SK-N-SH (cell line): ENCODE measurements around the gene PRRG4. TPM values are rescaled to one million over a fixed set of nuclear protein-coding genes. Genes with fewer than 3 reads are reported as not detected.

Source experiments
- CTCF ChIA-PET: fragments of 300-600, 350-600 bp; formaldehyde crosslinking; extraction: SDS; loops from one replicate; lab custom pipeline; 2021; lab: Yijun Ruan, JAX
- POLR2A ChIA-PET: fragments of 350-600 bp; sonication (Branson Sonifier 250); formaldehyde crosslinking; extraction: SDS; loops from one replicate; lab custom pipeline; 2020; ENCODE audit warnings: antibody characterized with exemption, inconsistent platforms; lab: Yijun Ruan, JAX
- DNase-seq: peaks from one replicate; pipeline ENCODE4 v3.0.0; 2012
- H2AFZ ChIP-seq: fragments of 200-600 bp; sonication (generic); 2 replicates; pipeline ENCODE4 v1.8.1; 2016; ENCODE audit warnings: antibody characterized with exemption, mild to moderate bottlenecking, low read depth
- H3F3A ChIP-seq: fragments of 200-600 bp; sonication (generic); replicated peaks from 2 replicates; pipeline ENCODE3; 2016; ENCODE audit warnings: antibody characterized with exemption, mild to moderate bottlenecking; ENCODE audit not compliant: insufficient read depth
- H3K27ac ChIP-seq, 2 experiments: fragments of 200-500 bp in 1 of 2; fragments of 200-600 bp in 1 of 2; sonication (Bioruptor generic) in 1 of 2; sonication (generic), shearing (Covaris generic) in 1 of 2; 2 replicates each; pipeline versions ENCODE4 v1.5.1 to v1.6.1; 2014 to 2016; ENCODE audit warnings: low read depth in 2 of 2, inconsistent platforms in 1 of 2, low read length in 1 of 2, mild to moderate bottlenecking in 1 of 2, mixed read lengths in 1 of 2
- H3K27me3 ChIP-seq: fragments of 200-600 bp; sonication (generic), shearing (Covaris generic); 2 replicates; pipeline ENCODE4 v1.6.1; 2016; ENCODE audit warnings: mixed run types; ENCODE audit not compliant: insufficient read depth
- H3K36me3 ChIP-seq, 2 experiments: fragments of 200-500 bp in 1 of 2; fragments of 200-600 bp in 1 of 2; sonication (Bioruptor generic) in 1 of 2; sonication (generic) in 1 of 2; replicated peaks in 1 of 2; 2 replicates each; pipeline versions ENCODE3 to v1.5.1; 2014 to 2016; ENCODE audit warnings: low read length in 1 of 2, mild to moderate bottlenecking in 1 of 2; ENCODE audit not compliant: insufficient read depth in 2 of 2, control insufficient read depth in 1 of 2
- H3K4me1 ChIP-seq, 2 experiments: fragments of 200-500 bp in 1 of 2; fragments of 200-600 bp in 1 of 2; sonication (Bioruptor generic) in 1 of 2; sonication (generic), shearing (Covaris generic) in 1 of 2; 2 replicates each; pipeline versions ENCODE4 v1.5.1 to v1.6.1; 2014 to 2016; ENCODE audit warnings: low read depth in 1 of 2, low read length in 1 of 2, mixed run types in 1 of 2; ENCODE audit not compliant: insufficient read depth in 2 of 2, control insufficient read depth in 1 of 2
- H3K4me2 ChIP-seq: fragments of 200-600 bp; sonication (generic), shearing (Covaris generic); 2 replicates; pipeline ENCODE4 v1.6.1; 2017; ENCODE audit warnings: mixed run types
- H3K4me3 ChIP-seq, 2 experiments: fragments of 200-500 bp in 1 of 2; fragments of 200-600 bp in 1 of 2; sonication (Bioruptor generic) in 1 of 2; sonication (generic), shearing (Covaris generic) in 1 of 2; 2 replicates each; pipeline versions ENCODE4 v1.5.1 to v1.8.1; 2014 to 2016; ENCODE audit warnings: low read depth in 2 of 2, inconsistent platforms in 1 of 2, low read length in 1 of 2, mild to moderate bottlenecking in 1 of 2, mixed read lengths in 1 of 2, moderate library complexity in 1 of 2
- H3K79me2 ChIP-seq: fragments of 200-600 bp; sonication (generic); 2 replicates; pipeline ENCODE4 v1.8.1; 2017; ENCODE audit warnings: mild to moderate bottlenecking; ENCODE audit not compliant: insufficient read depth
- H3K9ac ChIP-seq: fragments of 200-600 bp; sonication (generic); 2 replicates; pipeline ENCODE4 v1.6.1; 2017; ENCODE audit warnings: mixed run types
- H3K9me2 ChIP-seq: fragments of 200-600 bp; sonication (generic); 2 replicates; pipeline ENCODE4 v1.6.1; 2017; ENCODE audit warnings: mixed run types
- H3K9me3 ChIP-seq: fragments of 200-600 bp; sonication (generic); 2 replicates; pipeline ENCODE4 v1.6.1; 2017; ENCODE audit warnings: mixed run types, mild to moderate bottlenecking, moderate library complexity
- H4K20me1 ChIP-seq: fragments of 200-600 bp; sonication (generic); 2 replicates; pipeline ENCODE4 v1.6.1; 2017; ENCODE audit warnings: mild to moderate bottlenecking, mixed run types; ENCODE audit not compliant: insufficient read depth
- CHD2 ChIP-seq: fragments of 150-350 bp; IDR thresholded peaks from 2 replicates; pipeline ENCODE4 v1.6.1; 2018; ENCODE audit warnings: low read length; ENCODE audit not compliant: partially characterized antibody
- ELF1 ChIP-seq: IDR thresholded peaks from 2 replicates; pipeline ENCODE4 v1.4.0; 2012
- FOXJ3 ChIP-seq: sonication (generic); formaldehyde crosslinking; IDR thresholded peaks from 2 replicates; pipeline ENCODE4 v1.5.1; 2020; ENCODE audit warnings: mild to moderate bottlenecking, missing genetic modification reagents
- FOXM1 ChIP-seq: IDR thresholded peaks from 2 replicates; pipeline ENCODE4 v1.4.0; 2012; ENCODE audit warnings: low read depth, mild to moderate bottlenecking
- GABPA ChIP-seq: IDR thresholded peaks from 2 replicates; pipeline ENCODE4 v1.4.0; 2012; ENCODE audit warnings: low read depth, mild to moderate bottlenecking
- GATA2 ChIP-seq: sonication (generic); formaldehyde crosslinking; IDR thresholded peaks from 2 replicates; pipeline ENCODE4 v1.5.0; 2020; ENCODE audit warnings: mild to moderate bottlenecking, missing genetic modification reagents
- IRF3 ChIP-seq: fragments of 150-350 bp; IDR thresholded peaks from 2 replicates; pipeline ENCODE4 v1.6.1; 2016; ENCODE audit warnings: mild to moderate bottlenecking, low read depth, low read length
- JUND ChIP-seq: IDR thresholded peaks from 2 replicates; pipeline ENCODE4 v1.4.0; 2012
- MEF2A ChIP-seq: IDR thresholded peaks from 2 replicates; pipeline ENCODE4 v1.4.0; 2012; ENCODE audit warnings: low read depth, borderline replicate concordance
- MXI1 ChIP-seq: IDR thresholded peaks from 2 replicates; pipeline ENCODE4 v1.6.1; 2012; ENCODE audit warnings: mild to moderate bottlenecking, low read depth, low read length, improper control_type of control experiment
- NFIC ChIP-seq: IDR thresholded peaks from 2 replicates; pipeline ENCODE4 v1.4.0; 2012; ENCODE audit warnings: borderline replicate concordance
- POLR2AphosphoS5 ChIP-seq: IDR thresholded peaks from 2 replicates; pipeline ENCODE4 v1.6.1; 2012; ENCODE audit warnings: low read depth, low read length
- RAD21 ChIP-seq: IDR thresholded peaks from 2 replicates; pipeline ENCODE4 v1.6.1; 2012; ENCODE audit warnings: mild to moderate bottlenecking, low read length
- RFX5 ChIP-seq: IDR thresholded peaks from 2 replicates; pipeline ENCODE4 v1.6.1; 2012; ENCODE audit warnings: mild to moderate bottlenecking, improper control_type of control experiment, low read length
- SMC3 ChIP-seq: IDR thresholded peaks from 2 replicates; pipeline ENCODE4 v1.6.1; 2012; ENCODE audit warnings: low read depth, low read length, improper control_type of control experiment
- TAF1 ChIP-seq: IDR thresholded peaks from 2 replicates; pipeline ENCODE4 v1.6.1; 2012; ENCODE audit warnings: low read depth, mild to moderate bottlenecking, low read length, moderate library complexity, borderline replicate concordance
- TCF12 ChIP-seq: IDR thresholded peaks from 2 replicates; pipeline ENCODE4 v1.4.0; 2012
- TEAD4 ChIP-seq: IDR thresholded peaks from 2 replicates; pipeline ENCODE4 v1.4.0; 2012; ENCODE audit warnings: mild to moderate bottlenecking, borderline replicate concordance; ENCODE audit not compliant: insufficient read depth
- USF2 ChIP-seq: fragments of 150-350 bp; IDR thresholded peaks from 2 replicates; pipeline ENCODE4 v1.6.1; 2017; ENCODE audit warnings: antibody characterized with exemption, low read length, low read depth, borderline replicate concordance
- YY1 ChIP-seq: IDR thresholded peaks from 2 replicates; pipeline ENCODE4 v1.4.0; 2012; ENCODE audit warnings: low read depth, mild to moderate bottlenecking
- ZBTB33 ChIP-seq: IDR thresholded peaks from 2 replicates; pipeline ENCODE4 v1.4.0; 2012; ENCODE audit warnings: low read depth, borderline replicate concordance
- WGBS: methylation state at CpG from one replicate; pipeline ENCODE4 v1.1.6; 2017; ENCODE audit warnings: low lambda C conversion rate; 5-methylcytosine and 5-hydroxymethylcytosine counted together
- polyA plus RNA-seq, 3 experiments: library from polyadenylated mRNA; depleted of rRNA; stranded (reverse); fragments of >200 nt; gene quantifications; 2 replicates each; pipeline ENCODE4 v1.2.3, GENCODE V29; 2012

Gene PRRG4
- polyA plus RNA-seq, 1 of the 3 experiments (the other 2 are of a cell fraction), result 0.21 TPM

DNA sequence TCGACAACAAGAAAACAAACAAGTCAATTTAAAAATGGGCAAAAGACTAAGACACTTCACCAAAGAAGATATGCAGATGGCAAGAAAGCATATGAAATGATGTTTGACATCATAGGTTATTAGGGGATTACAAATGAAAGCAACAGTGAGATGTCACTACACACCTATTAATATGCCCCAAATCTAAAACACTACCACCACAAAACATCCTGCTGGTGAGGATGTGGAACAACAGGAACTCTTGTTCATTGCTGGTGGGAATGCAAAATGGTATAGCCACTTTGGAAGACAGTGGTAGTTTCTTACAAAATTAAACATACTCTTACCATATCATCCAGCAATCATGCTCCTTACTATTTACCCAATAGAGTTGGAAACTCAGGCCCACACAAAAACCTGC lies 29.0 kb downstream of the PRRG4 start:
- POLR2A ChIA-PET, result no interaction called here
- Histone ChIP-seq H3K79me2 (no peaks in the 10 kb centered on the region), H2AFZ (no peak overlapping the region), H3K4me2 (no peak overlapping the region), H3K27ac (no peak overlapping the region), H3K9me2 (no peaks in the 10 kb centered on the region), H3K4me3 (no peak overlapping the region), H3K27me3 (peaks cover 6% of the 10 kb centered on the region; the same call in 1 of the 2 replicates), H3F3A (no peaks in the 10 kb centered on the region), H3K9ac (no peak overlapping the region), H3K4me1 (no peaks in the 10 kb centered on the region), H3K9me3 (no peaks in the 10 kb centered on the region), H4K20me1 (no peaks in the 10 kb centered on the region), H3K36me3 (no peaks in the 10 kb centered on the region)
- TF ChIP-seq YY1, result no peak
- no peak for TF ChIP-seq RAD21
- no peak for TF ChIP-seq GATA2 (CRISPR knock-in tag)
- TF ChIP-seq SMC3, result no peak
- TF ChIP-seq JUND, result no peak
- no peak for TF ChIP-seq USF2
- 30% methylated on average over 1 of the region's 1 CpG for whole genome bisulfite sequencing
- no peak for DNase-seq
- CTCF ChIA-PET, result interaction anchor here (1.5 kb wide), 1 partner anchor 35 kb away, joined by 3 read pairs; no protein-coding TSS in a partner anchor

DNA sequence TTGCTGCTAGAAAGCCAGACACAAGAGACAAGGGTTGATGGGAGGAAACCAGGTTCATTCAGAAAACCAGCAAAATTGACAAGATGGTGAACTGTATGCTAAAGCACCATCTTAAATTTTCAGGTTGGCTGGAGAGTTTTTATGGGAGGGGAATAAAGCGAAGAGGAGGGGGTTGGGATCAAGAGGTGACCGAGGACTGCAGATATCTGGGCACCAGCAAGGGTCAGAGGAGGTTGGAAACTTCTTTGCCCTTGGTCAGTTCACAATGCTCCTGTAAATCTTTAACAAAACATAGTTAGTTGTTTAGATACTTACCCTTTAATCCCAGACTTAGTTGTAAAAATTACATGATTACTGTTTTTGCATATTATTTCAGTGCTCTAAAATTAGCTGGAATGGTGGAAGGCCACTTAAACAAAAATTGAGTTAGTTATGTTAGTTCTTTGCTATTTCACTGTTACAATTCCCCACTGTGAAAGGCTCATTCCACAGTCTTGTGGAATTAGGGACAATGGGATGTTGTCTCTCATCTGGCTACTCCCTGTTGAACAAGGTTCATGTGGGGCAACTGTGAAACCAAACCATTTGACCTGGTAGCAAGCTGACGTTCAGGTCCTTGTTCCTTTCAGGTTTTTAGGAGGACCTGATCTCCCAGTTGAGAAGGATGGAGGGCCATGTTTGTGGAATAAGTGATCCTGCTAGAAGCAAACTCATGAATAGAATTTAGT lies 32.3 kb downstream of the PRRG4 start:
- Histone ChIP-seq H3K9me2 (no peaks in the 10 kb centered on the region), H3K4me1 (no peaks in the 10 kb centered on the region), H3K4me2 (no peak overlapping the region), H2AFZ (no peak overlapping the region), H3K36me3 (no peaks in the 10 kb centered on the region), H3K9ac (no peak overlapping the region), H3K4me3 (no peak overlapping the region), H4K20me1 (no peaks in the 10 kb centered on the region), H3F3A (no peaks in the 10 kb centered on the region), H3K27ac (no peak overlapping the region), H3K27me3 (no peaks in the 10 kb centered on the region; the same call in 1 of the 2 replicates), H3K79me2 (no peaks in the 10 kb centered on the region), H3K9me3 (no peaks in the 10 kb centered on the region)
- 21% methylated on average over 3 of the region's 3 CpGs for WGBS
- ChIA-PET POLR2A (no interaction called here), CTCF (no interaction called here)
- no peak for DNase-seq
- TF ChIP-seq TEAD4, result no peak
- no peak for TF ChIP-seq NFIC
- TF ChIP-seq MXI1, result no peak
- TF ChIP-seq ZBTB33, result no peak
- no peak for TF ChIP-seq MEF2A
- TF ChIP-seq FOXM1, result no peak
- TF ChIP-seq CHD2, result no peak
- TF ChIP-seq IRF3, result no peak
- no peak for TF ChIP-seq POLR2AphosphoS5
- no peak for TF ChIP-seq FOXJ3
- TF ChIP-seq RFX5, result no peak
- no peak for TF ChIP-seq TAF1
- no peak for TF ChIP-seq YY1
- no peak for TF ChIP-seq ELF1
- TF ChIP-seq TCF12, result no peak
- TF ChIP-seq GATA2 (CRISPR knock-in tag), result no peak
- TF ChIP-seq GABPA, result no peak
- TF ChIP-seq USF2, result no peak
